ENCODE measurements around the gene ACCS.

Gene ACCS

GRCh38 chr11:44046182-44046581, 19.9 kb upstream of the ACCS start:
- DNase-seq = no peak

GRCh38 chr11:44047298-44047697, 18.8 kb upstream of the ACCS start:
- DNase-seq = no peak

- no peak for DNase-seq
These were observed 18.1 kb upstream of the ACCS start, which contains the start of gene ACCSL for GRCh38 chr11:44047931-44048431. Gene ACCSL, plus strand, starts transcription at chr11:44047981. Its CDS starts 56 bp downstream, at chr11:44048037.

GRCh38 chr11:44049832-44050231, 16.2 kb upstream of the ACCS start:
- no peak for DNase-seq

GRCh38 chr11:44051171-44051570, 14.9 kb upstream of the ACCS start:
- no peak for DNase-seq

- no peak for DNase-seq
These were observed 8.7 kb upstream of the ACCS start for GRCh38 chr11:44057340-44057739.

GRCh38 chr11:44058275-44058674, 7.8 kb upstream of the ACCS start:
- no peak for DNase-seq

- DNase-seq = no peak
These were observed 859 bp upstream of the ACCS start for GRCh38 chr11:44065161-44065661.

- DNase-seq = no peak
These were observed 667 bp downstream of the ACCS start for GRCh38 chr11:44066732-44067141.

GRCh38 chr11:44067266-44067665, 1.2 kb downstream of the ACCS start:
- no peak for DNase-seq

- DNase-seq = no peak
These were observed 2.1 kb downstream of the ACCS start for GRCh38 chr11:44068180-44068579.

- DNase-seq = no peak
These were observed 5.1 kb downstream of the ACCS start for GRCh38 chr11:44071157-44071556.

- no peak for DNase-seq
These were observed 6.9 kb downstream of the ACCS start for GRCh38 chr11:44072757-44073658.

- no peak for DNase-seq
These were observed 12.7 kb downstream of the ACCS start for GRCh38 chr11:44078794-44079193.

- no peak for DNase-seq
These were observed 13.3 kb downstream of the ACCS start for GRCh38 chr11:44079376-44079775.

GRCh38 chr11:44080951-44081350, 14.9 kb downstream of the ACCS start:
- DNase-seq = no peak

- no peak for DNase-seq
These were observed 16.6 kb downstream of the ACCS start for GRCh38 chr11:44082645-44083044.

GRCh38 chr11:44083433-44083832, 17.4 kb downstream of the ACCS start:
- no peak for DNase-seq

GRCh38 chr11:44083906-44084305, 17.8 kb downstream of the ACCS start:
- DNase-seq = no peak

GRCh38 chr11:44085330-44085729, 19.3 kb downstream of the ACCS start:
- no peak for DNase-seq

GRCh38 chr11:44088377-44088776, 22.3 kb downstream of the ACCS start:
- no peak for DNase-seq

- no peak for DNase-seq
These were observed 22.8 kb downstream of the ACCS start for GRCh38 chr11:44088871-44089270.

- DNase-seq = no peak
These were observed 24.5 kb downstream of the ACCS start for GRCh38 chr11:44090539-44090938.

GRCh38 chr11:44094260-44094868, 28.3 kb downstream of the ACCS start:
- peak; percentile 75 for DNase-seq
